Stomach (tissue), 9 donors: ENCODE results near the gene SPATA20. TPM values are rescaled to one million over a fixed set of nuclear protein-coding genes. Genes with fewer than 3 reads are reported as not detected.

ENCODE experiments used
- DNase-seq, 2 donors: peaks; one replicate each; pipeline versions ENCODE4 v3.0.0 to v3.0.0-alpha.2; 2013 to 2019
- H3K27ac ChIP-seq, 5 donors: fragments of 200-600 bp in 4 of 5; sonication (generic) in 4 of 5; one replicate each; pipeline ENCODE4 v1.5.1; 2013 to 2019; ENCODE audit warnings: mild to moderate bottlenecking in 1 of 5, moderate library complexity in 1 of 5
- H3K27me3 ChIP-seq, 3 donors: fragments of 200-600 bp; sonication (generic); one replicate each; pipeline ENCODE4 v1.5.1; 2017 to 2019; ENCODE audit warnings: mixed run types in 1 of 3
- H3K36me3 ChIP-seq, 4 donors: fragments of 200-600 bp; sonication (generic); 1 replicate in 3 of 4; 2 replicates in 1 of 4; pipeline ENCODE4 v1.5.1; 2016 to 2019
- H3K4me1 ChIP-seq, 4 donors: fragments of 200-600 bp; sonication (generic); one replicate each; pipeline ENCODE4 v1.5.1; 2016 to 2019
- H3K4me3 ChIP-seq, 4 donors: fragments of 200-600 bp; sonication (generic) in 3 of 4; one replicate each; pipeline ENCODE4 v1.5.1; 2016 to 2019; ENCODE audit warnings: mild to moderate bottlenecking in 1 of 4
- H3K9me3 ChIP-seq, 4 donors: fragments of 200-600 bp; sonication (generic); one replicate each; pipeline ENCODE4 v1.5.1; 2016 to 2019
- CTCF ChIP-seq, 7 experiments: fragments of 450-650 bp in 4 of 7; fragments of 200-600 bp in 3 of 7; sonication (generic) in 3 of 7; IDR thresholded peaks; one replicate each; pipeline ENCODE4 v1.5.1; 2016 to 2019; ENCODE audit warnings: antibody characterized with exemption in 7 of 7, control low read depth in 2 of 7, mild to moderate bottlenecking in 1 of 7
- EP300 ChIP-seq: sonication (generic); formaldehyde crosslinking; IDR thresholded peaks from one replicate; pipeline ENCODE4 v1.6.1; 2017; ENCODE audit warnings: antibody characterized with exemption
- POLR2A ChIP-seq, 4 donors: fragments of 450-650 bp; IDR thresholded peaks; one replicate each; pipeline ENCODE4 v1.6.1; 2016; ENCODE audit warnings: antibody characterized with exemption in 4 of 4, control low read depth in 2 of 4, mild to moderate bottlenecking in 1 of 4, moderate library complexity in 1 of 4
- POLR2AphosphoS5 ChIP-seq, 3 donors: sonication (generic); formaldehyde crosslinking; IDR thresholded peaks; one replicate each; pipeline ENCODE4 v1.6.1; 2016; ENCODE audit warnings: antibody characterized with exemption in 3 of 3
- WGBS, 5 donors: extraction: QIAGEN DNeasy Blood & Tissue Kit in 3 of 5; methylation state at CpG; one replicate each; pipeline versions ENCODE4 v1.1.5 to v1.1.7; 2013 to 2018; 5-methylcytosine and 5-hydroxymethylcytosine counted together
- intact Hi-C: fragments of 100-400 bp; cut with DNase I; formaldehyde crosslinking; loops from one replicate; pipeline ENCODE4 v1.15.1; 2023; ENCODE audit warnings: low total_unique reads
- polyA plus RNA-seq, 3 donors: library from polyadenylated mRNA; stranded (reverse); fragments of 200-250 nt; gene quantifications; one replicate each; pipeline ENCODE4 v1.2.3, GENCODE V29; 2013
- total RNA-seq, 5 donors: library from RNA; depleted of rRNA; stranded (reverse); fragments of >200 nt; gene quantifications; one replicate each; pipeline versions ENCODE4 v1.1.0 to v1.2.3, GENCODE V29; 2014 to 2016
- donor health status: healthy with polysubstance abuse.
- donor health status: Bipolar disorder and iron deficiency.
- donor health status: healthy.

SPATA20 gene
- total and polyA plus RNA-seq, 8 donors = 24.8 to 1,214 (median 80.8) TPM

GRCh38 chr17:50527155-50527762 lies 19.7 kb upstream of the SPATA20 start:
- TF ChIP-seq POLR2AphosphoS5 (IDR thresholded peaks at IDR 0.05) (no peak), POLR2A (IDR thresholded peaks at IDR 0.05) (no peak), CTCF (IDR thresholded peaks at IDR 0.05) (no peak), EP300 (no peak)
- no peaks in the 10 kb centered on the region for H3K9me3 ChIP-seq
- peaks cover 0 to 36% (median 8%) of the 10 kb centered on the region in 3 donors for H3K27me3 ChIP-seq
- no peak for DNase-seq
- H3K4me1 ChIP-seq = peaks cover 5 to 12% (median 9%) of the 10 kb centered on the region in 4 donors
- intact Hi-C loops = no loop called here
- no peak overlapping the region for H3K27ac ChIP-seq
- WGBS, 5 donors = 29 to 63% (median 44%) methylated on average over 4 to 5 of the region's 5 CpGs
- H3K36me3 ChIP-seq = no peaks in the 10 kb centered on the region
- no peak overlapping the region for H3K4me3 ChIP-seq

GRCh38 chr17:50527949-50528474 lies 19.0 kb upstream of the SPATA20 start:
- peaks cover 13 to 19% (median 15%) of the 10 kb centered on the region in 4 donors for H3K4me1 ChIP-seq
- no peaks in the 10 kb centered on the region for H3K36me3 ChIP-seq
- no peak overlapping the region for H3K27ac ChIP-seq
- peaks cover 0 to 44% (median 16%) of the 10 kb centered on the region in 3 donors for H3K27me3 ChIP-seq
- no peaks in the 10 kb centered on the region for H3K9me3 ChIP-seq
- DNase-seq = no peak
- intact Hi-C loops = no loop called here
- no peak overlapping the region for H3K4me3 ChIP-seq
- 46 to 88% (median 67%) methylated on average over 3 to 4 of the region's 4 CpGs for WGBS, 5 donors
- TF ChIP-seq CTCF (IDR thresholded peaks at IDR 0.05) (no peak), EP300 (no peak), POLR2AphosphoS5 (IDR thresholded peaks at IDR 0.05) (no peak), POLR2A (IDR thresholded peaks at IDR 0.05) (no peak)

DNA sequence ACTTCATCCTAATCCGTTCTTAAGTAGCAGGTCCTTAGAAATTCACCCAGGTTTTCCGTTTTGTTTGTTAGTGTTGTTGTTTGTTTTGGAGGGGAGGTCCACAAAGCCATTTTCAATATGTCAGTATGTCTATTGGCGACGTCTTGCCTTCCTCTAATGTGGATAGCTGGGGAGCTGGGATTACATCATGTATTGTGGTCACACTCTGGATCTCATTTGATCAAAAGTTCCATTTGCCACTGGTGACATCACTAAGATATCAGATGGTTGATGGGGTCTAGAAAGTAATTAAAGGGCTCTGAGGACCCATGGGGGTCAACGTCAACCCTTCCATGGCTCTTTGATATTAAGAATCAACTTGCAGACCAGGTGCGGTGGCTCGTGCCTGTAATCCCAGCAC lies 17.1 kb upstream of the SPATA20 start:
- 84 to 95% (median 90%) methylated on average over 7 of the region's 7 CpGs for WGBS, 5 donors
- Histone ChIP-seq H3K27ac (no peak overlapping the region), H3K27me3 (peaks cover 0 to 62% (median 24%) of the 10 kb centered on the region in 3 donors), H3K4me1 (peaks cover 19 to 33% (median 30%) of the 10 kb centered on the region in 4 donors), H3K36me3 (no peaks in the 10 kb centered on the region), H3K4me3 (no peak overlapping the region), H3K9me3 (no peaks in the 10 kb centered on the region)
- no peak for TF ChIP-seq POLR2A (IDR thresholded peaks at IDR 0.05)
- no peak for TF ChIP-seq CTCF (IDR thresholded peaks at IDR 0.05)
- DNase-seq = no peak
- intact Hi-C loops = loop anchor here (10.0 kb wide), 1 partner anchor 45 kb away; no protein-coding TSS in a partner anchor

- H3K4me1 ChIP-seq = peaks cover 30 to 50% (median 43%) of the 10 kb centered on the region in 4 donors
- H3K27ac ChIP-seq = peak overlapping the region in 3 of 5 donors; percentile 86 to 95 (median 91)
- H3K27me3 ChIP-seq = peaks cover 0 to 63% (median 24%) of the 10 kb centered on the region in 3 donors
- intact Hi-C loops = loop anchor here (10.0 kb wide), 1 partner anchor 47 kb away; no protein-coding TSS in a partner anchor
- WGBS, 5 donors = 49 to 61% (median 59%) methylated on average over 4 to 6 of the region's 6 CpGs
- TF ChIP-seq POLR2AphosphoS5 (IDR thresholded peaks at IDR 0.05) = no peak
- no peak for TF ChIP-seq EP300
- TF ChIP-seq CTCF (IDR thresholded peaks at IDR 0.05) = no peak
- no peak for TF ChIP-seq POLR2A (IDR thresholded peaks at IDR 0.05)
- no peak for DNase-seq
- no peak overlapping the region for H3K4me3 ChIP-seq
- peaks cover 0 to 5% (median 4%) of the 10 kb centered on the region in 4 donors for H3K36me3 ChIP-seq
- no peaks in the 10 kb centered on the region for H3K9me3 ChIP-seq
Observed at GRCh38 chr17:50531428-50532025, 15.4 kb upstream of the SPATA20 start.
